ENCODE data around the gene KCTD18.

DNA sequence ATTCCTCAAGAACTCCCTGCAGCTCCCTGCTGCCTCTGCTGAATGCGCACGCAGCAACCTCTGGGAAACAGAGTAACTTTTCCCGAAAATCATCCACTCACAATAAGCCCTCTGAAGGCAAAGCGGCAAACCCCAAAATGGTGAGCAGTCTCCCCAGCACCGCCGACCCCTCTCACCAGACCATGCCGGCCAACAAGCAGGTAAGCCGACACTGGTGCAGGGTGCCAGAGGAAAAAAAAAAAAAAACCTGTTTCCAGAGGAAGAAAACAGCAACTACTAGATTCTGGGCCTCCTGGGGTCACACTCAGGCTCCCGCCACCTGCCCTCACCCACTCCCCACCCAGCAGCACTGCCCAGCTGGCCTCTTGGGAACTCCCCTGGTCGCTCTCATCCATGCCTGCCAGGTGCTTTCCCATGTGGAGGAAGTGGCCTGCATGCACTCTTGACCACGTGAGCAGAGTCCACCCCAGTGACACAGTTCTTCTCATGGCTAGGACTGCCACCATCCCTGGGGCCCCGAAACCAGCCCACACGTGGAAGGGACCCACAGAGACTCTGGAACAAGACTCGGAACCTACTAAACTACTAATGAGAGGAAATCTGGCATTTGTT lies 36.9 kb downstream of the KCTD18 start:
- TF ChIP-seq, protein P1, sequence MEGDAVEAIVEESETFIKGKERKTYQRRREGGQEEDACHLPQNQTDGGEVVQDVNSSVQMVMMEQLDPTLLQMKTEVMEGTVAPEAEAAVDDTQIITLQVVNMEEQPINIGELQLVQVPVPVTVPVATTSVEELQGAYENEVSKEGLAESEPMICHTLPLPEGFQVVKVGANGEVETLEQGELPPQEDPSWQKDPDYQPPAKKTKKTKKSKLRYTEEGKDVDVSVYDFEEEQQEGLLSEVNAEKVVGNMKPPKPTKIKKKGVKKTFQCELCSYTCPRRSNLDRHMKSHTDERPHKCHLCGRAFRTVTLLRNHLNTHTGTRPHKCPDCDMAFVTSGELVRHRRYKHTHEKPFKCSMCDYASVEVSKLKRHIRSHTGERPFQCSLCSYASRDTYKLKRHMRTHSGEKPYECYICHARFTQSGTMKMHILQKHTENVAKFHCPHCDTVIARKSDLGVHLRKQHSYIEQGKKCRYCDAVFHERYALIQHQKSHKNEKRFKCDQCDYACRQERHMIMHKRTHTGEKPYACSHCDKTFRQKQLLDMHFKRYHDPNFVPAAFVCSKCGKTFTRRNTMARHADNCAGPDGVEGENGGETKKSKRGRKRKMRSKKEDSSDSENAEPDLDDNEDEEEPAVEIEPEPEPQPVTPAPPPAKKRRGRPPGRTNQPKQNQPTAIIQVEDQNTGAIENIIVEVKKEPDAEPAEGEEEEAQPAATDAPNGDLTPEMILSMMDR (IDR thresholded peaks at IDR 0.05) = no peak
- no peak for TF ChIP-seq POLR2A (IDR thresholded peaks at IDR 0.05)

All from adrenal gland (tissue), 5 donors.